Body of pancreas (tissue), 4 donors: ENCODE results near the gene AGAP1. TPM values are rescaled to one million over a fixed set of nuclear protein-coding genes. Genes with fewer than 3 reads are reported as not detected.

ENCODE experiments used
- ATAC-seq: fragments of 150-250 bp; one replicate; pipeline ENCODE4 v1.9.1; 2016
- DNase-seq, 4 donors: peaks; one replicate each; pipeline ENCODE4 v3.0.0-alpha.2; 2019
- H3K27ac ChIP-seq, 4 donors: fragments of 200-600 bp; sonication (generic); 1 replicate in 3 of 4; 2 replicates in 1 of 4; pipeline versions ENCODE4 v1.5.1 to v1.6.1; 2016 to 2019; ENCODE audit warnings: mild to moderate bottlenecking in 1 of 4, mixed read lengths in 1 of 4, moderate library complexity in 1 of 4
- H3K27me3 ChIP-seq, 2 donors: fragments of 200-600 bp; sonication (generic); one replicate each; pipeline ENCODE4 v1.6.0; 2016; ENCODE audit warnings: mild to moderate bottlenecking in 1 of 2
- H3K36me3 ChIP-seq, 2 donors: fragments of 200-600 bp; sonication (generic); replicated peaks in 1 of 2; 2 replicates each; pipeline ENCODE4 v1.5.1; 2016; ENCODE audit warnings: low read depth in 2 of 2; ENCODE audit not compliant: insufficient read depth in 1 of 2
- H3K4me1 ChIP-seq: fragments of 200-600 bp; sonication (generic); one replicate; pipeline ENCODE4 v1.6.0; 2016
- H3K4me3 ChIP-seq, 2 donors: fragments of 200-600 bp; sonication (generic); 1 replicate in 1 of 2; 2 replicates in 1 of 2; pipeline ENCODE4 v1.5.1; 2016 to 2019
- H3K9me3 ChIP-seq, 3 donors: fragments of 200-600 bp; sonication (generic); 1 replicate in 2 of 3; 2 replicates in 1 of 3; pipeline ENCODE4 v1.5.1; 2016
- POLR2A ChIP-seq, 3 donors: fragments of 450-650 bp; IDR thresholded peaks; one replicate each; pipeline ENCODE4 v1.6.1; 2016; ENCODE audit warnings: antibody characterized with exemption in 3 of 3, mild to moderate bottlenecking in 2 of 3
- WGBS, 2 donors: methylation state at CpG; one replicate each; pipeline ENCODE4 v1.1.5; 2017; 5-methylcytosine and 5-hydroxymethylcytosine counted together
- intact Hi-C: fragments of 100-400 bp; cut with DNase I; formaldehyde crosslinking; loops from one replicate; pipeline ENCODE4 v1.15.1; 2023
- total RNA-seq, 2 donors: library from RNA; depleted of rRNA; stranded (reverse); fragments of >200 nt; gene quantifications; one replicate each; pipeline ENCODE4 v1.1.0, GENCODE V29; 2016
- TF ChIP-seq, protein P1 (sequence below), 7 experiments: fragments of 450-650 bp in 4 of 7; fragments of 200-600 bp in 3 of 7; sonication (generic) in 3 of 7; IDR thresholded peaks; one replicate each; pipeline ENCODE4 v1.5.1; 2016 to 2019; ENCODE audit warnings: antibody characterized with exemption in 7 of 7

The AGAP1 gene
- total RNA-seq, 2 donors from 2014 or later, result 21.3 to 32.6 TPM

- DNase-seq, result no peak
- Histone ChIP-seq H3K36me3 (no peaks in the 10 kb centered on the region), H3K27me3 (no peaks in the 10 kb centered on the region), H3K4me1 (no peaks in the 10 kb centered on the region), H3K27ac (no peak overlapping the region), H3K9me3 (no peaks in the 10 kb centered on the region), H3K4me3 (no peak overlapping the region)
- TF ChIP-seq, protein P1, sequence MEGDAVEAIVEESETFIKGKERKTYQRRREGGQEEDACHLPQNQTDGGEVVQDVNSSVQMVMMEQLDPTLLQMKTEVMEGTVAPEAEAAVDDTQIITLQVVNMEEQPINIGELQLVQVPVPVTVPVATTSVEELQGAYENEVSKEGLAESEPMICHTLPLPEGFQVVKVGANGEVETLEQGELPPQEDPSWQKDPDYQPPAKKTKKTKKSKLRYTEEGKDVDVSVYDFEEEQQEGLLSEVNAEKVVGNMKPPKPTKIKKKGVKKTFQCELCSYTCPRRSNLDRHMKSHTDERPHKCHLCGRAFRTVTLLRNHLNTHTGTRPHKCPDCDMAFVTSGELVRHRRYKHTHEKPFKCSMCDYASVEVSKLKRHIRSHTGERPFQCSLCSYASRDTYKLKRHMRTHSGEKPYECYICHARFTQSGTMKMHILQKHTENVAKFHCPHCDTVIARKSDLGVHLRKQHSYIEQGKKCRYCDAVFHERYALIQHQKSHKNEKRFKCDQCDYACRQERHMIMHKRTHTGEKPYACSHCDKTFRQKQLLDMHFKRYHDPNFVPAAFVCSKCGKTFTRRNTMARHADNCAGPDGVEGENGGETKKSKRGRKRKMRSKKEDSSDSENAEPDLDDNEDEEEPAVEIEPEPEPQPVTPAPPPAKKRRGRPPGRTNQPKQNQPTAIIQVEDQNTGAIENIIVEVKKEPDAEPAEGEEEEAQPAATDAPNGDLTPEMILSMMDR (IDR thresholded peaks at IDR 0.05), result no peak
- TF ChIP-seq POLR2A (IDR thresholded peaks at IDR 0.05), result no peak
- 92 to 96% methylated on average over 7 to 11 of the region's 11 CpGs for WGBS, 2 donors
- no peak for ATAC-seq
- intact Hi-C loops, result no loop called here
Measured at GRCh38 chr2:235976956-235977355, 483.1 kb downstream of the AGAP1 start.

DNA sequence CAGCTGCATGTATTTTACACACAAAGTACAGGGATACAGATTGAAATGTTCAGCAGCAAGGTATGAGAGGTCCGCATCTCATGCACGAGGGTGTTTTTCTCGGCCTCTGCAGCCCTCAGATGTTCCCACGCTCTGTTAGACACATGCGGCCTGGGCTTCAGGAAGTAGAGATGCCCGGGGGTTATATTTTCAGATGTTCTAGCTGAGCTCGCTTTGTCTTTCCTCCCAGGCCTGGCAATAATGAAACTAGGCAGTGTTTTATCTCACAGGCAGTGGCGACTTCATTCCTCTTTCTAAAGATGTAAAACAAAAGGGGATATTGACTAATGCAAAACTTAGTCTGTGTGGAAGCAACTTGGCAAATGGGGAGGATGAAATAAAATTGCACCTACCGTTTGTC lies 483.6 kb downstream of the AGAP1 start:
- ATAC-seq (no peak), DNase-seq (no peak)
- intact Hi-C loops, result no loop called here
- Histone ChIP-seq H3K36me3 (no peaks in the 10 kb centered on the region), H3K27ac (no peak overlapping the region), H3K9me3 (no peaks in the 10 kb centered on the region), H3K27me3 (no peaks in the 10 kb centered on the region), H3K4me1 (no peaks in the 10 kb centered on the region), H3K4me3 (no peak overlapping the region)
- TF ChIP-seq POLR2A (IDR thresholded peaks at IDR 0.05), result no peak
- TF ChIP-seq, protein P1 (IDR thresholded peaks at IDR 0.05), result no peak
- 93% methylated on average over 9 of the region's 9 CpGs for WGBS, 2 donors

DNA sequence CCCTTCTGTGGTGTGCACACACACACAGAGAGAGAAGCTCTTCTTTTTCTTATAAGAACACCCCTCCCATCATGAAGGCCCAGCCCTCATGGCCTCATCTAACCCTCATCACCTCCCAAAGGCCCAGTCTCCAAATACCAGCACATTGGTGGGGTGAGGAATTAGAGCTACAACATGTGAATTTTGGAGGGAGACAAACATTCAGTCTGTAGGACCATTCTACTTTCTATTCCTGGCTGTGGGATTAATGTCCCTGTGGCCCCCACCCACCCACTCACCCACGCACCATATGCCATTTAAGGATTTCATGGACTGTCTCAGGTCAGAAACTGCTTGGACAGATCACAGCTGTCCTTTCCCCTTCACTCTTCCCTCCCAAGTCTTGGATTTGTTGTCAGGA lies 484.2 kb downstream of the AGAP1 start:
- Histone ChIP-seq H3K36me3 (no peaks in the 10 kb centered on the region), H3K4me3 (no peak overlapping the region), H3K9me3 (no peaks in the 10 kb centered on the region), H3K4me1 (no peaks in the 10 kb centered on the region), H3K27ac (no peak overlapping the region), H3K27me3 (no peaks in the 10 kb centered on the region)
- DNase-seq, result no peak
- 100% methylated on average over 1 of the region's 1 CpG for WGBS, 2 donors
- TF ChIP-seq, protein P1 (IDR thresholded peaks at IDR 0.05), result no peak
- no peak for TF ChIP-seq POLR2A (IDR thresholded peaks at IDR 0.05)
- no peak for ATAC-seq
- intact Hi-C loops, result no loop called here

DNA sequence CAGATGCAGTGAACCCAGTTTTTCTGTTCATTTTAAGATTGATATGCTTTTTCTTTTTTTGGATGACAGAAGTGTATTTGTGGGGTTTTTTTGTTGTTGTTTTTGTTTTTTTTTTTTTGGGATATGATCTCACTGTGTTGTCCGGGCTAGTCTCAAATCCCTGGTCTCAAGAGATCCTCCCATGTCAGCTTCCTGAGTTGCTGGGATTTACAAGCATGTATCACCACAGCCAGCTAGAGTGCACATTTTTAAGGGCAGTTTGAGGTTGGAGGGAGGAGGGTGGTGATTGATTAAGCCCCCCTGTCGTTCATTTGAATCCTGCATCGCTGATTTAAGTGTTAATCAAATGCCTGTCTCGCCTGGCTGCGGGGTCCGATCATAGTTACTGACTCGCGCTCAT lies 485.2 kb downstream of the AGAP1 start:
- H3K36me3 ChIP-seq, result no peaks in the 10 kb centered on the region
- H3K9me3 ChIP-seq, result no peaks in the 10 kb centered on the region
- H3K4me1 ChIP-seq, result no peaks in the 10 kb centered on the region
- DNase-seq, result no peak
- no peaks in the 10 kb centered on the region for H3K27me3 ChIP-seq
- no peak for TF ChIP-seq POLR2A (IDR thresholded peaks at IDR 0.05)
- TF ChIP-seq, protein P1 (IDR thresholded peaks at IDR 0.05), result no peak
- no peak overlapping the region for H3K27ac ChIP-seq
- no peak for ATAC-seq
- H3K4me3 ChIP-seq, result no peak overlapping the region
- intact Hi-C loops, result no loop called here
- 84 to 91% methylated on average over 8 of the region's 8 CpGs for WGBS, 2 donors

DNA sequence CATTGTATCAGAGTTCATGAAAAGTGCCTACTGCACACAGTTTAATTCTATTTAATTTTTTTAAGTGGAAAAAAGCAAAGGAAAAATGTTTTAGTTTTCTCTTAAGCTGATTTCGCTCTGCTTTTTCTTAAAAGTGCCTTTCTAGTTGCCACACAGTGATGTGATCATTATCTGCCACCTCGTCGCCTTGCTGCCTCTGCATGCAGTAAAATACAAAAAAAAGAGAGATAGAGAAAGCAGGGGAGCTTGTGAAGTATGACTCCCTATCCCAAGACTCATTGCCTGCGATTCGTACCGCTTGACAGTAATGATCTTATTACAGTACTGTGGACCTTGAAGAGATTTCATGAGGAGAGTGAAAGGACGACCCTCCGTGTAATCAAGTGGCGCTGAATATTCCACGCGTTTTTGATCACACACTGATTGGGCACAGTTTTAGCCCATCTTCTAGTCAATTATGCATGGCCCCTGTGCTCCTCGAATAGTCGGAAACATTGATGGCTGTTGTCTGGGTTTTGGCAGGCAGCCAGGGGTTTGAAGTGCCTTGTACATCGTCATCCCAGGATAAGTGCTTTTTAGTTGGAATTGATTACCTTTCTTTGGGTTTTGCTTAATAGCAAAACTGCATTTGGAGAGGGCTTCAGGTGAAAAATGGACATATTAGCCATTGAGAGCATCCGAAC lies 486.1 kb downstream of the AGAP1 start:
- H3K4me3 ChIP-seq, result no peak overlapping the region
- TF ChIP-seq POLR2A (IDR thresholded peaks at IDR 0.05), result no peak
- TF ChIP-seq, protein P1 (IDR thresholded peaks at IDR 0.05), result no peak
- H3K27me3 ChIP-seq, result no peaks in the 10 kb centered on the region
- H3K36me3 ChIP-seq, result no peaks in the 10 kb centered on the region
- intact Hi-C loops, result no loop called here
- WGBS, 2 donors, result 92 to 94% methylated on average over 15 of the region's 15 CpGs
- H3K9me3 ChIP-seq, result no peaks in the 10 kb centered on the region
- no peaks in the 10 kb centered on the region for H3K4me1 ChIP-seq
- H3K27ac ChIP-seq, result no peak overlapping the region
- ATAC-seq (no peak), DNase-seq (no peak)
